NCI-H128 (cell line): ENCODE data around the gene ARHGEF7.

Experiments used
- DNase-seq: peaks from one replicate; lab custom pipeline; 2025; ENCODE audit not compliant: unreplicated experiment; lab: John Stamatoyannopoulos, UW

Gene ARHGEF7

DNA sequence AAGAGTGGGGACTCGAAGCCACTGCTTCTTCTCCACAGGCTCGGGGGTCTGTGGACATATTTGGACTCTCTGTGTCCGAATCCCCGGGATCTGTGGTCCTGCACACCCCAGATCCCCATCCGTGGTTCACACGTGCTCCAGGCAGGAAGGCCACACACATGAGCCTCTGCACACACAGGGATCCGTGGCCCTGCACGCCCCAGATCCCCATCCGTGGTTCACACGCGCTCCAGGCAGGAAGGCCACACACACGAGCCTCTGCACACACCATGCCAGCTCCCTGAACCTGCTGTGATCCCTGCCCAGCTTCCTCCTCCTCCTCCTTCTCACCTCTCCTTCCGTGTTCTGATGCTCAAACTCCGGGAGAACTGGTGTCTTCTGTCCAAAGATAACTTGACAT, 208.4 kb downstream of the ARHGEF7 start:
- no peak for DNase-seq

DNA sequence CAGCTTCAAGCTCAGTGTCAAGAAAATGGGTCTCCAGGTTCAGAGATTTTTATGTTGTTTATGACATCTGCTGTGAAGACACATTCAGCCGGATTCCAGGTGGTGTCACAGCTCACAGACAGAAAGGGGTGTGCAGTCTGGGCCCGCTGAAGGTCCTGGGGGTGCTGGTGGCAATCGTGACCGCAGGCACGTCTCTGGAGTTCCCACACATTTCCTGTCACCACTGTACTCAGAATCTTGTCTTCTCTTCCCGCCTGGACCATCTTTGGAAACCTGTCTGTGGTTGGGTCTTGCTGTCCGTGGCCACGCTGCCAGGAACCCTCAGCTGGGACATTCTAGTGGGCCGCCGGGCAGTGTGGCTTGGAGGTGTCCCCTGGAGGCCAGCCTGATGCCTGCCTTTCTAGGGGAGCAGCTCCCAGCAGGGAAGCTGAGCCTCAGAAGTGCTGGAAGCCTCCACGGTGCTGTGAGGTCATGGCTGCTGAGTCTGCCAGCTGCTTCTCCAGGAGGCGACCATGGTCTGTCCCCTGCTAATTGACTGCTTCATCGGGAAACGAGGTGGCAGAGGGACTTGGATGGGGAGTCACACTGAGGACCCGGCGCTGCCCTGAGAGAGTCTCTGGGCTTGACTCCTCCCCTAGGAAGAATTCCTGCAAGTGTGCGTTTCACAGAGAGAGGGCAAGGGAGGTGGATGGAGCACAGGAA, 209.0 kb downstream of the ARHGEF7 start:
- DNase-seq, result no peak

DNA sequence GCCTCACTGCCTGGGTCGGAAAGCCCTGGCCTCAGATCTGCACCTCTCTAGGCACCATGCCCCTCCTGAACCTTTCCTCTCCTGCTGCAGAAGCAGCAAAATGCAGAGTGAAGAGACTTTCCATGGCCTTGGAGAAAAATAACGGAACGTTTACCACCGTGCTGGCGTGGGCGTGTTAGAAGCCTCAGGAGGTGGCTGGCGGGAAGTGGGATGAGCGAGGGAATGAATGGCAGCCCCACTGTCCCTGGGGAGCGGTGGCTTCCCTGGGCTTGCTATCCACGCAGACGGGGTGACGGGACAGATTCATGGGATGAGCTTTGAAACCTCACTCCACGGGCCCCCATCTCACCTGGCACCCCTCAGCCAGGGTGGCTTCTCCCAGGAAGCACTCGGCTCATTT, 209.6 kb downstream of the ARHGEF7 start:
- DNase-seq, result no peak

DNA sequence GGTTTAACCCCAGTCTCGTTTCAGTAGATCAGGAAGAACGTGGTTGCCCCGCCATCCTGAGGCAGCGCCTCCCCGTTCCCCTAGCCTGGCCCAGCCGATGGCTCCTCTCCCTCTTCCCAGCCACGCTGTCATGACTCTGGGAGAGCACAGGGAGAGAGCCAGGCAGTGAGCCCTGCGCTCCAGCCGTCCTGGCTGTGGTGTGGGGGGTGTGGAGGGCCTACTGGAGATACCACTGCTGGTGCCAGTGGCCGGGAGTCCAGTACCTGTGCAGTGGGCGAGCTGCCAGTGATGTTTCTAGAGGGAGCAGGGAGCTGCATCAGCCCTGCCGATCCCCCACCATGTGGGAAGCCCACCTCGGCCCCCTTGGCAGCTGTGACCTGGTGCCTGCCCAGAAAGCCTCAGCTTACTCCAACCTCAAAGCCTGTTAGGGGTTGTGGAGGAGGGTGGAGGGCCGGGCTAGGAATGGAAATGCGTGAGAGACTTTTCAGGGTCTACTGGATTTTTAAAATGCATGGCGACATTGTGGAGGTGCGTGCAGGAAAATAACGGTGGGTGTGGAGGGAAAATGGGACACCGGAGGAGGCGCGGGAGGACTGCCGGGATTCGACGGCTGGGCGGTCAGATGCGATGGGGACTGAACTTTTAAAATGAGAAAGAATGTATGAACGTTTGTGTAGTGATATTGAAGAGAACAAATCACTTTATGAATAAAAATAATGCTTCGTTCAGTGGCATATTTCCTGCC, 210.2 kb downstream of the ARHGEF7 start:
- no peak for DNase-seq

DNA sequence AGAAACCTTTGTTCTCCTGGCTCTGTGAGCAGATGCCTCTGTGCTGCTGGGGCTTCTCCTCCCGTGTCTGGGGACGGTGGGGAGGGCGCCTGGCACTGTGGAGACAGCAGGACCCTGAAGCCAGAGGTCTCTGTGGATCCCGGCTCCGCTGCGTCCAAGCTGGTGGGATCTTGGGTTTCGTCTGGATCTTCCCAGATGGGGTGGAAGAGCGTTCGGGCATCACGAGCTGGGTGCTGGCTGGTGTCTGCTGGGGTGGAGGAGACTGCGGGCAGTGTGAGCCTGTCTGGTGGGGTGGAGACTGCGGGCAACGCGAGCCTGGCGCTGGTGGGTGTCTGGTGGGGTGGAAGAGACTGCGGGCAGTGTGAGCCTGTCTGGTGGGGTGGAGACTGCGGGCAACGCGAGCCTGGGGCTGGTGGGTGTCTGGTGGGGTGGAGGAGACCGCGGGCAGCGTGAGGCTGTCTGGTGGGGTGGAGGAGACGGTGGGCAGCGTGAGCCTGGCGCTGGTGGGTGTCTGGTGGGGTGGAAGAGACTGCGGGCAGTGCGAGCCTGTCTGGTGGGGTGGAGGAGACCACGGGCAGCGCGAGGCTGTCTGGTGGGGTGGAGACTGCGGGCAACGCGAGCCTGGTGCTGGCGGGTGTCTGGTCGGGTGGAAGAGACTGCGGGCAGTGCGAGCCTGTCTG, 211.0 kb downstream of the ARHGEF7 start:
- no peak for DNase-seq

DNA sequence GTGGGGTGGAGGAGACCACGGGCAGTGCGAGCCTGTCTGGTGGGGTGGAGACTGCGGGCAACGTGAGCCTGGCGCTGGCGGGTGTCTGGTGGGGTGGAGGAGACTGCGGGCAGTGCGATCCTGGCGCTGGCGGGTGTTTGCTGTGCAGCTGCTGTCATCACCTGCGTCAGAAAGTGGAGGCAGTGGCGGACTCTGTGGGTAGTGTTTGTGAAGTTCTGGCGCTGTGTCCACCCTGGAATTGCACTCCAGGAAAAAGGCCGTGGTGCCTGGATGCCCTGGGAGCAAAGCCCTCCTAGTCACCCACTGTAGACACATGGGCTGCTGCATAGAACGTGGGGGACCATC, 211.5 kb downstream of the ARHGEF7 start:
- no peak for DNase-seq

DNA sequence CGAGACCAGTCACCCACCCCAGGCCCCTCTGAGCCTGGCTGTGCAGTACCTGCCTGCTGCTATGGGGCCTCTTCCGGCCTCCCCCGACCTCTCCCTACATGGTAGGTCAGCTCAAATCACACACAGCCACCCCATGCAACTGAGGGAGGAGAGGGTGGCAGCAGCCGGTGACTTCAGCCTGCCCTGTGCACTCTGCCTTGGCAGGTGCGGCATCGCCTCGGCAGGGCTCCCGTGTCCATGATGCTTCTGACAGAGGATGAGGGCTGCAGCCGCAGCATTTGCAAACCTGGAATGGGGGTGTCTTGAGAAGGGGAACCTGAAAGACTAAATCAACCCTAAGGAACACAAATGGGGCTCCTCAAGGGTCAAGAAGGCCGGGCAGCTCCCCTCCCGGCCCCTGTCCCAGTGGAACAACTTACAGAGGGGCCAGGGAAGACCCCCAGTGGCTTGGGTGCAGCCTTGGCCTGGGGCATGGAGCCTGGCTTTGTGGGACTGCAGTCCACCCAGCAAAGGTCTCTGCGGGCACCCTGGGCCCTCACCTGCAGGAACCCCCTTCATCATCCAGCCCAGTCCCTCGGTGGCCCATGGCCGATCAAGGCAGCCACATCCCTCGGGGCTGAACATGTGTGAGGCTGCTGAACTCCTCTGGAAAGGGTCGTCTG, 212.0 kb downstream of the ARHGEF7 start:
- no peak for DNase-seq

DNA sequence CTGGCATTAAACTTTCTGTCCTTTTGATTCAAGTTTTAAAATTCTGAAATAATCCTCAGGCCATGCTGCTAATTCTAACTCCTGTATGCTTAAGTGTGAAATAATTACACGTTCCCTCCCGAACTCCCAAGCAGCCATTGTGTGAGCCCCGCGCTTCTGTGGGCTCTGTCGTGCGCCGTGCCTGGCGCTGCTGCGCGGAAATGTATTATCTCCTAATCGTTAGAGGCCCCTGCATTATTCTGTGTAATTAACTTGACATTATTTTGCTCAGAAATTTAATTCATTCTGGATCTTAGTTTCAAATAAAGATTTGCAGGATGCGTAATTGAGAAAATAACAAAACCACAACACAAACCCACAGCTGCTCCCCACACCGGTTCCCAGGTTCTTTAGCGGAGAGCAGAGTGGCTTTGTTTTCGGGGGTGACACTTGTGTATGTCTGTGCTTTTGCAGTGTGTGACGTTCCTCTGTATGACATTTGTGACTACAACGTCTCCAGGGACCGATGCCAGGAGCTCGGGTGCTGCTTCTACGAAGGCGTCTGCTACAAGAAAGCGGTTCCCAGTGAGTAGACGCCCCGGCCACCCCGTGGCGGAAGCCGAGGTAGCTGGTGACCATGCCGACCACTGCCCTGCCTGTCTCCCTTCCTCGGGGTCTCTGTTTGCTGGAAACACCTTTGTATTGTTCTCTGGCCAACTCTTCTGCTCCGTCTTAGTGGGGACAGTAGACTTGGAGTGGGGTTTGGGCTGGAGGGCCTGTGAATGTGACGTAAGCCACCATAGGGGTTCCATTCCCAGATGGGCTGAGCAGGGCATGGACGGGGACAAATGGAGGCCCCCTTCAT, 212.8 kb downstream of the ARHGEF7 start:
- DNase-seq, result no peak

DNA sequence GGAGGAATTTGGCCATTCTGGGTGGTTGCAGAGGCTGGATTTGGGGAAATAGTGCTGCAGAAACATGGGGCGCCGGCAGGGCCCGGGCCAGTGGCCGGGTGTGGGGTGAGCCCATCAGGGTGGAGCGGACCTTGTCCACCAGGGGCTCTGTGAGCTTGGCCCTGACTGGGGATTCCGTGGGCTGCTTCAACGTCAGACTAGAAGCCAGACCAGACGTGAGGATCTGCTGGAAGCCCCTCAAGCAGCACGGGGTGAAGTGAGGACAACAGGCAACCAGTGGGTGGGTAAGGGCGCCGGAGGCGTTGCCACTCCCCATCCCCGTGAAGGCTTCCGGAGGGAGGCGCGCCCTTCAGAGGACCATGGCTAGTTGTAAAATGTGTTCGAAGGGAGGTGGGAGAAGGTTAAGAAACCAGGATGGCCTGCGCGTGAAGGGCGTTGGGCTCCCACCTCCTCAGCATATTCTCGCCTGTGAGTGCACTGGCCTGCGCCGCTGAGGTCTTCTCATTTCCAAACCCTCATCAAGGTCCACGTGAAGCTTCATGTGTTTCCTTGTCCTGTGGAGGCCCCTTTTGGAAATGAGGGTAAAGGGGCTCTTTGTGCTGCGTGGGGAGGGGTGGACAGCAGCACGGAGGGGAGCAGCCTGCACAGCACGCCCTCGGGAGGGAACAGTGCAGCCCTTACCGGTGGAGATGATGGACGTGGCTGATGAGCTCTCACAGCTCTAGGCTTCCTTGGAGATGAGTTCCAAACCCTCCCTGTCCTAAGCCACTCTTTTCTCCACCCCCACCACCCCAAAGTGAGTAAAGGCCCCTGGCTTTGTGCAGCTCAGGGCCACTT, 213.7 kb downstream of the ARHGEF7 start:
- DNase-seq, result no peak

DNA sequence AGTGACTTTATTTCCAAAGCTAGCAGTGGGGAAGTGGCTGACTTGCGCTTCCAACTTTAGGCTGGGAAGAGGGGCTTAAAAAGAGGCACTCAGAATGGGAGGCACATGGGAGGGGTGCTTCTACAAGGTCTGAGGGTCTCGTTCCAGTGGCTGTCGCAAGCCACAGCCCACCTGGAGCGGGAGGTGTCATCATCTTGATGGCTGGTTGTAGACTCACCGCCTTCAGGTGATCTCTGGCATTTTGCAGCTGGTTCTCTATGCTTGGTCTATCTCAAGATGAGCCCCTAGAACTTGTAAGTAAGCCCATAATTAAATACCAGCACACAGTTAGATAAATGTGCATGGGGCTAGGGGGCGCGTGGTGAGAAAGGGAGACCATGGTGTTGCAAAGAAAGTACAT, 214.5 kb downstream of the ARHGEF7 start:
- no peak for DNase-seq

DNA sequence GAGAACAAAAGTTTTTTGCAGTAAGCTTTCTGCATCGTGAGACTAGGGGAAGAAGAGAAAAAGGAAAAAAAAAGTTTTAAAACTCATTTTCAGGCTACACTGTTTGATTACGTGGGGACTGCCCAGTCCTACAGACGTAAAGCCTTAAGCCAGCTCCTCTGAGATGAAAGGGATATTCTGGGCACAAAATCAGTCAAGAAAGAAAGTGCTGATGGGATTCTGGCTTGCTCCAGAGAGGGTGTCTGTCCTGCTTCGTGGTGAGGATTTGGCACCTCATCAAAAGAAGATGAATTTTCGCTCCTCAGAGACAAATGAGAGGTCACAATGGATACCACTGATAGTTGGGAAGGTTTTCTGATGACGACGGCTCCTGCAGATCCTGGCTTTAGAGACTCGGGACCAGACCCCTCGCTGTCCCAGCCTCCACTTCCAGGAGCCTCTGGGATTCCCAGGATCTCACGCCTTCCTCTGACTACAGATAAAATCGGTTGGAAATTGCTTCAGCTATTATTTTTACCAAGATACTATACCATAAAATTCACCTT, 215.0 kb downstream of the ARHGEF7 start:
- no peak for DNase-seq

DNA sequence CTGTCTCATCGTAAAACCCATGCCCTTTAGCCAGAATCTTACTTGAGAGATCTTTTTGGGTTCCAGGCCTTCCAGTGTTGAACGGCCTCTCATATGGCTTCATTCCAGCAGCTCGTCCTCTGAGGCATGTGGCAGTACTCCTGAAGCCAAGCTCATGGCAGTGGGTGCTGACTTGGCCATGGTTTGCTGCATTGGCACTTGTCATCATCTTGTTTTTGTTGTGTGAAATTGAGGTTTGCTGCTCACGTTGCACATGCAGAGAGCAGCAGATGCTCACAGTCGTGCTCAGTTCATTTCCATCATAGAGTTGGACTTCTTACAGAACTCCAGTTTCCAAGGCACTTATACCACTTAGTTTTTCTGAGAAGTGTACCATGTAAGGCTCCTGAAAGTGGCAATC, 220.2 kb downstream of the ARHGEF7 start:
- no peak for DNase-seq

DNA sequence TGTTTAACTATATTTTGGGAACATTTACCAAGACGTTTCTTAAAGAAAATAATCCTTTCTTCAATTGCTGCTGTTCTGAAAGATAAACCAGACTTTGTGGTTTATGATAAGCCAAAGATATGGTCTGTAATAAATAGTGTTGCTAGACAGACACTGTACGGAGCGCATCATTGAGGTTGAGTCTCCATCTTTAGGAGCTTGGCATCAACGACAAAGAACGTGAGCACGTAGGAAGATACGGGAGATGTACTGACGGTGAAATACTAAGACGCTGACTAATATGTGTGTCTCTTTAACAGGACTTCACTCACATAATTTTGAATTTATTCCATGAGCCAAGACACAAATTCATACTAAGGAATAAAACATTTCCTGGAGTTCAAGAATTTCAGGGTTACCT, 221.6 kb downstream of the ARHGEF7 start:
- no peak for DNase-seq

DNA sequence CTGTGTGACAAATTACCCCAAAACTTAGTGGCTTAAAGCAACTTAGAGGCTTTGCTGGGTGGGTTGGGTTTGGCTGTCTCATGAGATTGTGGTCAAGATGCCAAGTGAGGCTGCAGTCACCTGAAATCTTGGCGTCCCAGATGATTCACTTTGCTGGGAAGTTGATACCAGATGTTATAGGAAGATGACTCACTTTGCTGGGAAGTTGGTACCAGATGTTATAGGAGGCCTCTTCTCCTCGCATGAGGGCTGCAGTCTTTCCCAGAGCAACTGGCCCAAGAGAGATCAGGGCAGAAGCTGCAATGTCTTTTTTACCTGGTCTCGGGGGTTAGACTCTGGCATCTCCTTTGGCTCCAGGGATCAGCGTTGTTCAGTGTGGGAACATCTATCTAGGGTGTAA, 222.1 kb downstream of the ARHGEF7 start:
- DNase-seq, result no peak

DNA sequence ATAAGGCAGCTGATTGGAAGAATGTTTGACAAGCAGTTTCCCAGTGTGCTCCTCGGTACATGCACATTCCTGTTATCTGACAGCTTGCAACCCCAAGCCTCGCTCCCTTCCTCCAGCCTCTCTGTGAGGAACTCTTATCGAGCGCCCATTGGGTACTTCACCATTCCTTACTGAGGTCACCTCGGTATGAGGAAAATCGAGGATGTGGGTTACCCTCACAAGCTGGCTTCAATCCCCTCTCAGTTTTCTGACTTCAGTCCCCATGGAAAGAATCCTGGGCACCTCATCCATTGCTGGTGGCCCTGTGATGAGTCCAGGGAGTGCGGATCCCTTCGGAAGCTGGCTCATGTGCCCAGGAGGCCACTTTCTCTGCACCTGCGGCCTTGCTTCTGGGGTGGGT, 222.6 kb downstream of the ARHGEF7 start:
- DNase-seq, result no peak

DNA sequence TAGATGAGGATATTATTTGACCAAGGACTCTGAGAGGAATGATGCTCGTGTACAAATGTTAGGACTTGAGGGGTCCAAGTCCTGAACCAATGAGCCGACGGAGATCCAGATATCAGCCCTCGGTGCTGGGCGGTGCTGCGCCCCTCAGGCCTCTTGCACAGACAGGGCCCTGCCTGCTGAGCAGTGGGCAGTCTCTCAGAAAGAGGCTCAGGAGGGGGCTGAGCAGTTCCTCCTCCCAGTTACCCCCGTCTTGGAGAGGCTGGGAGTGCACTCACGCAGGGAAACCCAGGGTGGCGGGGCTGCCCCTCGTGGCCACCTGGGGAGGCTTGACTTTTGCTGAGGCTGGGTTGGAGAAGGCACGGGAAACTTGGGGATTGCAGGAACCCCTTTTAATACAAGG, 223.7 kb downstream of the ARHGEF7 start:
- DNase-seq, result no peak

DNA sequence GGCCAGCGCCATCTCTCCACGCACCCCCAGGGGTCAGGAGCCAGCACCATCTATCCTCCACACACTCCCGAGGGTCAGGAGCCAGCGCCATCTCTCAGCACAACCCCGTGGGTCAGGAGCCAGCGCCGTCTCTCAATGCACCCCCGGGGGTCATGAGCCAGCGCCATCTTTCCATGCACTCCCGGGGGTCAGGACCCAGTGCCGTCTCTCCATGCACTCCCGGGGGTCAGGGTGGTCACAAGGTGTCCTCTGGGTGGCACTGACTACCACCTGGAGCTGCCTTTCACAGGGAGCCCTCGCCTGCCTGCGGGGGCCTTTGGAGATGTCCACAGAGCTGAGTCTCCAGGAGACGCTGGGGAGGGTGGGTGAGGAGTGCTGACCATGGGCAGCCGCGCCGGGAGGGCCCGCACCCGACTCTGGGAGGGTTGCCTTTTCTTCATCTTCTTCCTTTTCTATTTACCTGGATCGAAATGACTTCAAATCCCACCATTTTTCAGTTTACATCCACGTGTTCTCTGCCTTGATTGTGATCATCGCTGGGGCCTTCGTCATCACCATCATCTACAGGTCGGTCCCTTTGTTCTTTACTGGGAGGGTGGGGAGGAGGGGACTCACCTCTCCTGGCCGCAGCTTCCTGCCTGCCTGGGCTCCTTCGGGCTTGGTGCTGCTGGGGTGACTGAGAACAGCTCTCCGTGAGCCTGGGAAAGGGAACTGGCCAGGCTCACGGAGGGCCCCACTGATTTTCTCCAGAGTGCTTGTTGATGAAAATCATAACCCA, 224.4 kb downstream of the ARHGEF7 start:
- no peak for DNase-seq

DNA sequence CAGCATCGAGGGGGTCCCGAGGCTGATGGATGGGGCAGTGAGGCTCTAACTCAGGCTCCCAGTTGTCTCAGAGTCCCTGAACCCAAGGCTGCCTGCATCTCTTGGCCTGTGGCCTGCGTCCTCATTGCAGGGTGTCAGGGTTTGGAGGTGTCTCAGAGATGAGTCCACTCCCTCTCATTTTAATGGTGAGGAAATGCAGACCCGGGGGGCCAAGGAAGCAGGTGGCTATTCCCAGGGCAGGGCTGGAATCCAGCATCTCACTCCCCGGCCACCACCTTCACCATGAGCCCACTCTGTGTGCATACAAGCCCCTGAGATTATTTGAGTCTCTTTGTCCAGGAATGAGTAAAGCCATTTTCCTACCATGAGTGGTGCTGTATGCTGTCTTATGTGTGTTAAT, 226.8 kb downstream of the ARHGEF7 start:
- no peak for DNase-seq

DNA sequence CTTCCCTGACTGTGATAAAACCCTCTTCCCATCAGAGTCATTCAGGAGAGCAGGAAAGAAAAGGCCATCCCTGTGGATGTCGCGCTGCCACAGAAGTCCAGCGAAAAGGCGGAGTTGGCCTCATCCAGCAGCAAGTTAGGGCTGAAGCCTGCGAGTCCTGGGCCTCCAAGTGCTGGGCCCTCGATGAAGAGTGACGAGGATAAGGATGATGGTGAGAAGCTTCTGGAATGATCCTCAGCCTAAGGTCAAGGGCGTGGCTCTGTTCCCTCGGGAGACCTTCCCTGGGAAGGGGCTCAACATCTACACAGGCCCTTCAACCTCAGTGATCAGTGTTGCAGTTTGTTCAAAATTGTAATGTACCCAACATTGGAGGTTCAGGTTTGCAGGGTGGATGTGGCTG, 227.6 kb downstream of the ARHGEF7 start:
- DNase-seq, result no peak
